HG03025 (cell line): Measurements from ENCODE around the gene ENTPD3.

Experiments used
- ATAC-seq: cut with Tn5 transposase; IDR thresholded peaks from one replicate; pipeline ENCODE4 v1.9.1; 2021; ENCODE audit warnings: mild to moderate bottlenecking, moderate library complexity; ENCODE audit not compliant: unreplicated experiment, low FRiP score

Gene ENTPD3

DNA sequence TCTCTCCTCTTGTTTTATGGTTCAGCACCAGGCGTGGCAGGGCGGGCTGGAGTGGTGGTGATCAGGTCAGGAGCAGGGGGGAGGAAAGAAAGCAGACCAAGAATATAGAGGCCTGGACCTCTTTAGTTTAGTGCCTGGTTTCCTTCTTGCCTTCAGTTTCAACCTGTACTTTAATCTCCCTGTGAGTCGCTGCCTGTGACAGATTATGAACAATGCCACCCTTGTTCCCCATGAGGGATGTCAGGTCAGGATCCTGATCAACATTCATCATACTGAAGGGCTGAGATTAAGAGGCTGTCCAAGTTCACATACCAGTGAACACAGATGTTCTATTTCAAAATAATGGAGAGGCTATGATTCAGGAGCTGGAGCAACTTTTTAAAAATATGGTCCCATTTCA, 11.4 kb downstream of the ENTPD3 start:
- no peak for ATAC-seq

DNA sequence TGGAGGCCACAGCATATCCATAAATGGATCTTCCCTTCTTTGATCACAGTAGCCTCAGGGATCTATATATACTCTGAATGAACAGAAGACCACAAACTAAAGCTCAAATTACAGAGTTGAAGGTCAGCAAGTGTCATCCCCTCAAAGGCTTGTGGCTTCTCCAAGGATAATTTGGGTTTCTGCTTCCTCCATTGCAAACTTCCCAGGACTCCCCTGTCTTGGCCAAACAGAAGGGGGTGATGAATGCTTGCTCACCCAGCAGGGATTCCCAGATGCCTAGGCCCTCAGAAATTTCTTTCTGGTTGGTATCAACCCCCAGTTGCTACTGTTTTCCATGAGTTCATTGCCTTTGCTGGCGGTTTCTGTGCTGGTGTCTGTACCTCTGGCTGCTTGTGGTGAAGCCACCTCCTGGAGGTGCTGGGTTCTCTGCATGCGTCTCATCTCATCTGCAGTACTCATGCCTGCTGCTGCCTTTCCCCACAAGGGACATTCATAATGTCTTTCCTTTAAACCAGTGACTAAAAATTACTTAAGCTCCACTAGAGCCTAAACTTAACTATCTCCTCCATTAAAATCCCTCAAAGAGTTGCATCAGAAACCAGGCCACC, 17.7 kb downstream of the ENTPD3 start:
- no peak for ATAC-seq

DNA sequence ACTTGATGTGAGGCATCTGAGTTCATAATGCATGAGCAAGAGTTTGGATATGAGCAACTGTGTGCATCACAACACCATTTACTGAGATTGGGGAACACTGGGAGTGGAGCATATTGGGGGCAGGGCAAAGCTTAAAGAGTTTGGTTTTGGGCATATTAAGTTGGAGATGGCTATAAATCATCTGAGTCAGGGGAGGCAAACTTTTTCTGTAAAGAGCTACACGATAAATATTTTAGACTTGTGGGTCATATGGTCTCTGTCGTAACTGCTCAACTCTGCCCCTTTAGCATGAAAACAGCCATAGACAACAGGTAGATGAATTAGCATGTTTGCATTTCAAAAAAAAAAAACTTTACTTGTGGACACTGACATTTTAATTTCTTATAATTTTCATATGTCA, 20.0 kb downstream of the ENTPD3 start:
- ATAC-seq = no peak

DNA sequence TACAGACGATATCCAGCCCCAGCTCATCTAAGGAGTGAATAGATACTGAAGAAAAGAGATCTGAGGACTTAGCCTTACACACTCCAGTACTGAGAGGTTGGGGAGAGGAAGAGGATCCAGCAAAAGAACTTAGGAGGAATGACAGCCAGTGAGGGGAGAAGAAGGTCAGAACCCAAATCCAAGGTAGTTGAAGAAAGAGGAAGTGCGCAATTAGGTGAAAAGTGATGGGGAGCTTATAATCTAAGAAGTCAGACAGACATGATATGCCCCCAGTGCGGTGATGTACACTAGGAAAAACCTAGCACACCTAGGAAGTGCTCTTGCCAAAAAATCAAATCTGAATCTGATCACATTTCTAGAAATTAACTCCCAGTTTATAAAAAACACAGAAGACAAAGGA, 20.6 kb downstream of the ENTPD3 start:
- ATAC-seq = no peak

DNA sequence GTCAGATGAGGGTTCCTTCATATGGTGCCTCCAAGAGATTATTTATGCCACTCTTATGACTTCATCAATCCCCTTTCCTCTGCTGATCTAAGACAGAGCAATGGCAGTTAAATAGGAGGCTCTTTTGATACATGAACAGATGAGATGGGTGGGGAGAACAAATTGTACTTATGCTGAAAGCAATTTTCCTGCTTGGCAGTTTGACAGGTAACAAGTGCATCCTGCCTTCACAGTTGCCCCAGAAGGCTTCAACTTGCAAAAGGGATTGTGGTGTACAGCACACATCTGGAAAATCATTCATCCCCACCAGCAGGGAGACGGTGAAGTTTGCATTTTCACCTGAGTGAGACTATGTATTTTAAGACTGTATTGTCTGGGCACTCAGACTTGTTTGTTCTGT, 27.3 kb downstream of the ENTPD3 start:
- ATAC-seq = no peak

DNA sequence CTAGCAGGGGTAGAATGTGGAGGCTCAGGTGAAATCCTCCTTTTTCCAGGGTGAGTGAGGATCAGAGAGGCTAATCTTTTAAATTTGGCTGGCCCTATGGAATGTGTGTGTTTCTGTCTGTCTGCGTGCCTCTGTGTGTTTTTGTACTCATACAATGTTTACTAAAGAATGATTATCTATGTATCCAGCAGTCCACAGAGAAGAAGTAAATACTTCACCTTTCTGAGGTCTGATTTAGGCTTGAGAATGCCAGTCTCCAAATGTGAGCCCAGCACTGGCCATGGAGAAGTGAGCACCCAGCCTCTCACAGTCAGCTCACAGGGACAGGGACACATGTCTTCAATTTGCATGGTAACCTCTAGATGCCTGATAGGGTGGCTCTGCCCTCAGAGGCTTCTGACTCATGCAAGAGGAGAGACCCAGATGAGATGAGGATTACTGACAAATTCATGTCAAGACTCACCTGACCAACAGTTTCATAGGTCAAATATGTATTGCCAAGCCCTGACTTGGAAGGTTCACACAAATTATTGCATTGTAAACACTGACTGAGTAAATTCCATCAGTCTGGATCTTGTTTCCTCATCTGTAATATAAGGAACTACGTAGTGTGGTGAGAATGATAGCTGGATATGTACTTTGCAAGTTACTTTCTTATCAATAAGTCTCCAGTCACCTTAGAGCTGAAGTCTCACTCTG, 31.0 kb downstream of the ENTPD3 start:
- no peak for ATAC-seq

DNA sequence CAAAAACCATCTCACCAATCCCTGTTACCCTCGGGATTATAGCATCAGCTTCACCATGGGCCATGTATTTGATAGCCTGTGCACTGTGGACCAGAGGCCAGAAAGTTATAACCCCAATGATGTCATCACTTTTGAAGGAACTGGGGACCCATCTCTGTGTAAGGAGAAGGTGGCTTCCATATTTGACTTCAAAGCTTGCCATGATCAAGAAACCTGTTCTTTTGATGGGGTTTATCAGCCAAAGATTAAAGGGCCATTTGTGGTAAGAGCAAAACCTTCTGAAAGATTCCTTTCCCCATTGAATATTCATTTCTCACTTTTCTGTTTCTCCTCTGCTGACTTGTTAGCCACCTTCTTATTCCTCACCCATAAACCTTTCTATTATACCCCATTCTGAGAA, 35.9 kb downstream of the ENTPD3 start:
- no peak for ATAC-seq

DNA sequence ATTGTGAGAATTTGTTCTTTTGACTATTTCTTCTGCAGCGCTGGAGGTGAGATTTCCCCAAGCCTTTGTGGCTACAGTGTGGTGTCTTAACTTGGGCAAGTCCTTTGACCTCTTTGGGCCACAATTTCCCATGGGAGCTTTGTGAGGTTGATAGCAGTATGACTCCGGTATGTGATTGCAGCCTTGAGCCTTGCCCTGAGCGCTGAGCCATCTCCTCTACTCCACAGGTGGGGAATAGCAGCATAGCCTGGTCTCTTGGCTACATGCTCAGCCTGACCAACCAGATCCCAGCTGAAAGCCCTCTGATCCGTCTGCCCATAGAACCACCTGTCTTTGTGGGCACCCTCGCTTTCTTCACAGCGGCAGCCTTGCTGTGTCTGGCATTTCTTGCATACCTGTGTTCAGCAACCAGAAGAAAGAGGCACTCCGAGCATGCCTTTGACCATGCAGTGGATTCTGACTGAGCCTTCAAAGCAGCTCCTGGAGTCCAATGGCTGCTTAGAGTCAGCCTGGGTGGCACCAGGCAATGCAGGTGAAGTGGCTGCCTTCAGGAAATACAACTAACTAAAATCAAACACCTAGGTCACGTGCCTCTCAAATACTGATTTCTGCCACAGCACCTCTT, 40.2 kb downstream of the ENTPD3 start:
- no peak for ATAC-seq

DNA sequence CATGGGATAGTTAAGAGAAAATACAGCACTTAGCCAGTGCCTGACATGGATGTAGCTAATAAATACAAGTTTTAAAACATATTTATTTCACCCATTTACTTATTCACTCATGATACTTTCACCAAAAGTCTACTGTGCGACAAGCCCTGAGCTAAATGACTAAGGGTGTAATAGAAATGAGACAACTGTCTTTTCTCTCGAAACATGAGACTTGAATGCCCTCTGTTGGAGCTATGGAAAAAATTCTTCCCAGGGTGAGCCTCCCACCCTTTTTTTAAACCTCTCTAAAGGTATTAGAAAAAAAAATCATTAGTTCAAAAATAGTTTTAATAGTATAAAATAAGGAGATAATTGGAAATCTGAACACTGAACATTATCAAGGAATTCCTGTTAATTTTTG, 45.8 kb downstream of the ENTPD3 start:
- ATAC-seq = no peak

DNA sequence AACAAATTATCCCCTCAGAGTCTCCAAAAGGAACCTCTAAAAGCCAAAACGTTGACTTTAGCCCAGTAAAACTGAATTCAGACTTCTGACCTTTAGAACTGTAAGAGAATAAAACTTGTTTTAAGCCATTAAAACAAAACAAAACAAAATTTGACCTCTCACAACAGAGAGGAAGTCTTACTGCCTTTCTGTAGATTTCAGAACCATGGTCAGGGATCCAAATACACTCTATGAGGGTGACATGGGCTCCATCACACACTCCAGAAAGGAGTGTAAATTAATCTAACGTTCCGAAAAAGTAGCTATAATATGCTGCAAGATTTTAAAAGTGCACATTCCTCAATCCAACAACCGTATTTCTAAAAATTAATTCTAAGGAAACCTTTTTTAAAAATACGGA, 50.9 kb downstream of the ENTPD3 start:
- no peak for ATAC-seq

DNA sequence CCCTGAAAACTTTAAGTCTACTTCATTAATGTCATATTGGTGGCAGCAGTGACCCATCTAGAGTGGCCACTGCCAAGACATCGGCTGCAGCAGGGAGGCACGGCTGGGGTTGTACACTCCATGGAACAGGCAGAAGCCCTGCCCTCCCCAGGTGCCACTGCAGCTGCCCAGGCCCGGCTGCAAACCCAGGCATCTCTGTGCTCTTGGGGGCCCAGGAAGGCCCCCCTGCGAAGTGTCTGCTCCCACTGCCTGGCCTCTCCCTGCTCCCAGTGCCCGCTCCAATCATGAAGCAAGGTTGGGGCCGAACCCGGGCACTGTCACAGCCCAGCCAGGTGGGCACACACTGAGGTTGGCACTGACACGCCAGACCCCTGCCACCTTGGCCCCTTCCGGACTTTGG, 58.1 kb downstream of the ENTPD3 start:
- ATAC-seq = no peak

DNA sequence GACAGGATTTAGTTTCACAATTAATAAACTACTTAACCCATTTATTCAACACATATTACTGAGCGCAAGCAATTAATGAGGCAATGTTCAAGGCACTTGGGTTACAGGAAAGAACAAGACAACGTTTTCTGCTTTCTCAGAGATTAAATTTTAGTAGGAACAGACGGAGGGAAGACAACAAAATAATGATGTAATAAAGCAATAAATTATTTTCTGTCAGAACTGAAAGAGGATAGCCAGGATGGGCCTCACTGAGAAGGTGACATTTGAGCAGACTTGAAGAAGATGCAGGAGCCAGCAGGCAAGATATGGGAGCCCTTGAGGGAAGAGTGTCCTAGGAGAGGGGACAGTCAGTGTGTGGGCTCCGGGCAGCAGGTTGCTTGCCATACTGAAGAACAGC, 58.9 kb downstream of the ENTPD3 start:
- no peak for ATAC-seq

DNA sequence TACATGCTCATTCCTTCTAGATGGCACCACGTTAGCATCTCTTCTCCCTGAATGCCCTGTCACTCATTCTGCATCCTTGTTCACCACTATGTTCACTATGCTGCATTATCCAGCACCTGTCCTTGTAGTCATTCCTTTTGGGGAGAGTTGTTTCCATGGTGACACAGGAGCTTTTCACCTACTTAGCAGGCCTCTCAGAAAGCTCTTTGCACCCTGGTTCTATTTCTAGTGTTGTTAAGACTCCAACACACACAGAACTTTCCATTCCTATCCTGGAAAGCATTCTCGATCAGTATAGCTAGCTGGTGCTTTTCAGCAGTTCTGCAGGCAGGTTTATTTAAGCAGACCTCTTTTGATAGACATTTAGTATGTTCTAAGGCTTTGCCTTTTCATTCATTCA, 63.5 kb downstream of the ENTPD3 start:
- ATAC-seq = no peak

DNA sequence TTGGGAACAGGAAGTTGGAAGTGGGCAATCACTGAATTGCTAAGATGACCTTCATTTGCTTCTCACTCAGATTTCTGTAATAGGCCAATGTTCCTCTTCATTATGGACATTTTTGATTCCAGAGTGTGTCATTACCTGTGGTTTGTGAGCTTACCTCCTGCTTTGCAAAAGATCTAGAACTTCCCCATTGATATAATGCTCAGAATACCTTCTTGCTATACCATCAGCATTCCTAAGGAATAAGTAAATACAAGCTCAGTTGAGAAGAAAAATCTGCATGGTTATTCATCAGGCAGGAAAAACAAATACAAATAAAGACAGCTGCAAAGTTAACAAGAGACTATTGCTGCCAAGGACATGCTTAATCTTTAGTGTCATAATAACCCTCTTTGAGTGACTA, 64.6 kb downstream of the ENTPD3 start:
- no peak for ATAC-seq

DNA sequence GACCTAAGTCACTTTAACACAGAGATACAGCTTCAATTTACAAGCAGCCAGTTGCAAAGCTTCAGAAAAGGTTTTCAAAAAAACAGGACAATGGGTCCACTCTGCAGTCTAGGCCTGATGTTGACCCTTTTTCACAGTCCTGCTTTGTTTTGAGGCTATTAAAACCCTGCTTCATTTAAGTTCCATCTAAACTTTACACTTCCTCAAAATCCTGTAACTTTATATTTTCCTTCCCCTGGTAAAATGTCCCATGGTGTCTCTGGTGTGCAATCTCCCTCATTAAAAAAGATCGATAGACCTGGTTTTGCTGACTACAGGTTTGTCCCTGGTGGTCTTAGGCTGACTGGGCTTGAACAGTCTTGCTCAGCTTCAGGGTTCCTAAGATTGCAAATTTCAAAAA, 65.1 kb downstream of the ENTPD3 start:
- no peak for ATAC-seq

DNA sequence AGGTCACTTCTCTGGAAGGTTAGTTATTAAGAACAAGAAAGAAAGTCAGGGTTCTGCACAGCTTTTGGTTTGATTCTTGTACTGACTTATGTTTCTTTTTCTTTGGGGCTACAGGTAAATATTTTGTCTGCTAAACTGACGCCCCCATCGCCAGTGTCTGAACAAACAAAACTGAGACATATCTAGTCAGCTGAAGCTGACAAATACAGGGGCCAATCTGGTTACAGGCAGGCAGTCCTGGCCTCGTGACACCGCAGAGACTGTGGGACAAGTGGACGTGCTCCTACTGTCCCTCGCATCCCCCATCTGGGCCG, 65.5 kb downstream of the ENTPD3 start:
- no peak for ATAC-seq

DNA sequence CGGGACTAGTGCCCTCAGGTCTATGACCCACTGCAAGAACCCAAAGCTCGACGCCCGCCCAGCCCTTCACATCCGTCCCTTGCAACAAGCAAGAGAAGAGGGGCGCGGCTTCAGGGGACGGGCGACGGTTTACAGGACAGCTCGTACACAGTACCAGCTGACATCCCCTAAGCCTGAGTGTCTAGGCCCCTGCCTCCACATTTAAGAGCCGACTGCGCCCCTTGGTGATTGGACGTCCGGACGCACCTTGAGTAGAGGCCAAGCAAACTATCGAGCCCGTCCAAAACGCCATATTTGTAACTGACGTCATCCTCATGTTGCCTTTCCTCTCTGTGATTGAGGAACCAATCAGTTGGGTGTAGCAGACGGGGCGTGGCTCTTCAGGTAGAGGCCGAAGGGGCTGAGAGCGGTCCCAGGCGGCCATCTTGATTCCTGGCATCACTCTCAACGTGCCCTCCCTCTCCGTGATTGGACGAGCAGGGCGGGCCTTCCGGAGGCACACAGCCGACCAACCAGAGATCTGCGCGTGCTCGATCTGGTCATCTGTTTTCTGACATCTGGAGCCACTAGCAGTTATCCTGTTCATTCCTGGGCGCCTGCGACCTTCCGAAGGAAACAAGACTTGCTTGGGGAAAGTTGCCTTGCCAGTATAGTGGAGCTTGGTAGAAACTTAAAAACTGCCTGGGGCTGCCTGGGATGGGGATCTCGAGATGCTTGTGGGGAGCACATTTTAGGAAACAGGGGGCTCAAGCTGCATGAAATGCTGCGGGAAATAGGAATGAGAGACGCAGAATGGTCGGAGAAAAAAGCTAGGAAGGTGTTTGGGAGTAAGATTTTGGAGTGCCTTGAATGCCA, 66.1 kb downstream of the ENTPD3 start:
- peak; percentile 95 for ATAC-seq

DNA sequence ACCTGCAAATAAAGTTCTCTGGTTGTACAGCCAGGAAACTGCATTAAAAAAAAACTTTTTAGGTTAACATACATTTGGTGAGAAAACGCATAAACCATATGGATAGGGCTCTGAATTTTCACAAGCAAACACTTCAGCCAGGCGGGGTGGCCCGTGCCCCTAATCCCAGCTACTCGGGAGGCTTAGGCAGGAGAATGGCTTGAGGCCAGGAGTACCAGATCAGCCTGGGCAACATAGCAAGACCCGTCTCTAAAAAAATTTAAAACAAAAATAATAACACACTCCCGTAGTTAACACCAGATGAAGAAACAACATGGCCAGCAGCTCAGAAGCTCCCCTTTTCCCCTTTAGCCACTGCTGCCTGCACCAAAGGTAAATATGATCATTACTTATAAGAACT, 66.9 kb downstream of the ENTPD3 start:
- no peak for ATAC-seq

DNA sequence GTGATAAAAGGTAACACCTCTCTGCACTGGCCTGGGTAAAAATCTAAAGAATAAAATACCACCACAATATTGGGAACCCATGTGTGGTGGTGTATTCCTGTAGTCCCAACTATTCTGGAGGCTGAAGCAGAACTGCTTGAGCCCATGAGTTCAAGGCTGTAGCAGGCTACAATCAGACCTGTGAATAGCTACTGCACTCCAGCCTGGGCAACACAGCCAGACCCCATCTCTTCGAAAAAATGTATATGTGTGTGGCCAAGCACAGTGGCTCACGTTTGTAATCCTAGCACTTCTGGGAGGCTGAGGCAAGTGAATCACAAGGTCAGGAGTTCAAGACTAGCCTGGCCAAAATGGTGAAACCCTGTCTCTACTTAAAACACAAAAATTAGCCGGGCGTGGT, 68.3 kb downstream of the ENTPD3 start:
- ATAC-seq = no peak

DNA sequence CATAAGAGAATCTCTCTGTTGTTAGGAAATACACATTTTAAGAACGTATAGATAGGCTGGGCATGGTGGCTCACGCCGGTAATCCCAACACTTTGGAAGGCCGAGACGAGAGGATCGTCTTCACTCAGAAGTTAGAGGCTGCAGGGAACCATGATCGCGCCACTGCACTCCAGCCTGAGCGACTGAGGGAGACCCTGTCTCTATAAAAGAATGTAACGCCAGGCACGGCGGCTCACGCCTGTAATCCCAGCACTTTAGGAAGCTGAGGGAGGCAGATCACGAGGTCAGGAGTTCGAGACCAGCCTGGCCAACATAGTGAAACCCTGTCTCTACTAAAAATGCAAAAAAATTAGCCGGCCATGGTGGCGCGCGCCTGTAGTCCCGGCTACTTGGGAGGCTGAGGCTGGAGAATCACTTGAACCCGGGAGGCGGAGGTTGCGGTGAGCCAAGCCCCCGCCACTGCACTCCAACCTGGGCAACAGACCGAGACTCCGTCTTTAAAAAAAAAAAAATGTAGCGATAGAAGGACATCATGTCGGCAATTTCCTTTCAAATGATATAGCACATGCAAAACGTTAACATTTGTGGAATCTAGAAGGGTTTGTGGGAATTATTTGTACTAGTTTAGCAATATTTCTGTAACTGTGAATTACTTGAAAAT, 69.4 kb downstream of the ENTPD3 start:
- ATAC-seq = no peak
